K562 (cell line): Measurements from ENCODE around the gene BAD. TPM values are rescaled to one million over a fixed set of nuclear protein-coding genes. Genes with fewer than 3 reads are reported as not detected.

Source experiments
- CEBPG ChIP-seq, 3 experiments: fragments of 200-800 bp in 1 of 3; sonication (Bioruptor generic) in 1 of 3; sonication (generic) in 1 of 3; formaldehyde crosslinking in 1 of 3; IDR thresholded peaks in 2 of 3; conservative IDR thresholded peaks in 1 of 3; 2 replicates each; pipeline versions ENCODE4 v1.6.1 to v1.8.0; 2016 to 2022; ENCODE audit warnings: missing compliant biosample characterization in 2 of 3, missing genetic modification characterization in 2 of 3, mild to moderate bottlenecking in 1 of 3, missing genetic modification reagents in 1 of 3
- CTCF ChIP-seq, 3 experiments: IDR thresholded peaks in 2 of 3; conservative IDR thresholded peaks in 1 of 3; 2 replicates each; pipeline ENCODE4 v1.5.1; 2011 to 2012; ENCODE audit warnings: low read length in 3 of 3, mild to moderate bottlenecking in 3 of 3, control low read depth in 2 of 3, improper control_type of control experiment in 1 of 3, inconsistent platforms in 1 of 3, low read depth in 1 of 3, mixed read lengths in 1 of 3, moderate library complexity in 1 of 3; ENCODE audit not compliant: insufficient read depth in 2 of 3
- CUX1 ChIP-seq: fragments of 200-800 bp; sonication (Bioruptor generic); IDR thresholded peaks from 2 replicates; pipeline ENCODE4 v1.6.1; 2016; ENCODE audit warnings: missing genetic modification characterization, missing compliant biosample characterization
- FOXM1 ChIP-seq, 2 experiments: fragments of 450-650 bp in 1 of 2; sonication (generic) in 1 of 2; formaldehyde crosslinking in 1 of 2; IDR thresholded peaks; 2 replicates each; pipeline versions ENCODE4 v1.6.1 to v1.9.0; 2017 to 2022; ENCODE audit warnings: low read depth in 2 of 2, mild to moderate bottlenecking in 2 of 2, missing genetic modification reagents in 1 of 2, moderate library complexity in 1 of 2
- HDAC2 ChIP-seq: fragments of 450-650 bp; IDR thresholded peaks from 2 replicates; pipeline ENCODE4 v1.6.1; 2016; ENCODE audit warnings: mild to moderate bottlenecking
- KDM1A ChIP-seq, 2 experiments: fragments of 450-650 bp; IDR thresholded peaks; 2 replicates each; pipeline ENCODE4 v1.6.1; 2016; ENCODE audit warnings: mild to moderate bottlenecking in 2 of 2
- MCM5 ChIP-seq: fragments of 450-650 bp; IDR thresholded peaks from 2 replicates; pipeline ENCODE4 v1.6.1; 2016; ENCODE audit warnings: low read depth
- NRF1 ChIP-seq, 2 experiments: fragments of 450-650 bp; IDR thresholded peaks in 1 of 2; conservative IDR thresholded peaks in 1 of 2; 2 replicates each; pipeline ENCODE4 v1.6.1; 2014; ENCODE audit warnings: mild to moderate bottlenecking in 2 of 2
- POLR2G ChIP-seq: fragments of 200-400 bp; formaldehyde crosslinking; IDR thresholded peaks from 2 replicates; pipeline ENCODE4 v1.6.1; 2017; ENCODE audit warnings: low read depth, mild to moderate bottlenecking, antibody characterized with exemption, low read length, moderate library complexity
- RBFOX2 ChIP-seq: fragments of 200-400 bp; formaldehyde crosslinking; IDR thresholded peaks from 2 replicates; pipeline ENCODE4 v1.6.1; 2017; ENCODE audit warnings: low read depth, mild to moderate bottlenecking, low read length, moderate library complexity
- RBM22 ChIP-seq: fragments of 200-400 bp; formaldehyde crosslinking; IDR thresholded peaks from 2 replicates; pipeline ENCODE4 v1.6.1; 2018; ENCODE audit warnings: low read length, low read depth; ENCODE audit not compliant: poor library complexity, severe bottlenecking
- SETDB1 ChIP-seq: IDR thresholded peaks from one replicate; pipeline ENCODE4 v1.6.1; 2012; ENCODE audit warnings: low read length, control low read depth, inconsistent platforms
- TAF7 ChIP-seq: fragments of 450-650 bp; IDR thresholded peaks from 2 replicates; pipeline ENCODE4 v1.6.1; 2016; ENCODE audit warnings: missing genetic modification characterization, missing compliant biosample characterization
- TFAM ChIP-seq: fragments of 250-450 bp; sonication (Bioruptor Pico); conservative IDR thresholded peaks from 2 replicates; pipeline ENCODE4 v1.5.0; 2021; ENCODE audit warnings: mild to moderate bottlenecking, moderate library complexity
- ZNF124 ChIP-seq: sonication (generic); formaldehyde crosslinking; IDR thresholded peaks from 2 replicates; pipeline ENCODE4 v1.8.1; 2022; ENCODE audit warnings: missing genetic modification reagents
- ZNF143 ChIP-seq: sonication (generic); formaldehyde crosslinking; IDR thresholded peaks from 2 replicates; pipeline ENCODE4 v1.9.0; 2022; ENCODE audit warnings: mild to moderate bottlenecking, missing genetic modification reagents
- ZNF280B ChIP-seq: fragments of 250-450 bp; sonication (Bioruptor Pico); IDR thresholded peaks from 2 replicates; pipeline ENCODE4 v1.5.1; 2021; ENCODE audit warnings: mild to moderate bottlenecking
- ZNF766 ChIP-seq: fragments of 200-800 bp; sonication (Bioruptor generic); conservative IDR thresholded peaks from 2 replicates; pipeline ENCODE4 v1.6.1; 2016; ENCODE audit warnings: missing genetic modification characterization, missing compliant biosample characterization
- polyA plus RNA-seq, 8 experiments: library from polyadenylated mRNA; depleted of rRNA in 4 of 8; stranded (reverse) in 5 of 8; unstranded in 3 of 8; fragments of >200 nt; fragmentation: Nextera tagmentation in 2 of 8; fragmentation: Illumina TruSeq in 1 of 8; extraction: Ambion mirVana in 2 of 8; extraction: Trizol in 1 of 8; gene quantifications; 2 replicates each; pipeline versions ENCODE4 v1.2.1 to v1.2.3, GENCODE V29; 2011 to 2014; ENCODE audit warnings: inconsistent platforms in 1 of 8, missing spikeins in 1 of 8
- total RNA-seq, 7 experiments: library from RNA; depleted of rRNA in 6 of 7; stranded (reverse); fragments of >200 nt in 6 of 7; fragmentation: Illumina TruSeq in 2 of 7; extraction: Trizol in 2 of 7; gene quantifications; 2 replicates each; pipeline versions ENCODE4 v1.2.1 to v1.2.3, GENCODE V29; 2011 to 2021; ENCODE audit warnings: low replicate concordance in 1 of 7

Gene BAD
- total and polyA plus RNA-seq, 9 of the 15 experiments (the other 6 are each of a cell fraction or from before 2014, with no cell fraction given), result 0.61 to 45.6 (median 11.8) TPM

GRCh38 chr11:64268025-64268892, 16.2 kb downstream of the BAD start (continued):
- TF ChIP-seq POLR2G (no peak; the same call in 1 of the 2 replicates), ZNF124 (CRISPR knock-in tag) (no peak), RBFOX2 (peak; percentile 38; the same call in 1 of the 2 replicates), KDM1A (IDR thresholded peaks at IDR 0.05) (peak; percentile 71 to 74), NRF1 (conservative IDR thresholded peaks at IDR 0.05 in 1 of 2, IDR thresholded peaks at IDR 0.05 in 1 of 2) (no peak), MCM5 (no peak), SETDB1 (no peak), ZNF280B (no peak), RBM22 (peak; percentile 58), TFAM (CRISPR knock-in tag) (no peak), CUX1 (CRISPR knock-in tag) (0 out of 2 replicates have a peak, but pooled peaks have one; percentile 32), ZNF143 (CRISPR knock-in tag) (no peak), TAF7 (no peak), CTCF (IDR thresholded peaks at IDR 0.05 in 2 of 3, conservative IDR thresholded peaks at IDR 0.05 in 1 of 3; ENCODE audit: insufficient read depth in 2 of 3, low read depth in 1 of 3, low read length in 3 of 3) (no peak), ZNF766 (CRISPR knock-in tag) (no peak; the same call in 1 of the 2 replicates), FOXM1 (IDR thresholded peaks at IDR 0.05; ENCODE audit: low read depth) (no peak), FOXM1 (CRISPR knock-in tag; IDR thresholded peaks at IDR 0.05; ENCODE audit: low read depth) (no peak), CEBPG (CRISPR knock-in tag; IDR thresholded peaks at IDR 0.05) (no peak), CEBPG (tag; conservative IDR thresholded peaks at IDR 0.05 in 1 of 2, IDR thresholded peaks at IDR 0.05 in 1 of 2) (no peak), HDAC2 (peak; percentile 31; the same call in 1 of the 2 replicates)
